Panc1 (cell line): ENCODE measurements around the gene HES2. TPM values are rescaled to one million over a fixed set of nuclear protein-coding genes. Genes with fewer than 3 reads are reported as not detected.

Experiments
- ATAC-seq: fragments of 200-7000 bp; cut with Tn5 transposase; 2 replicates; pipeline ENCODE4 v1.9.1; 2020; ENCODE audit warnings: mild to moderate bottlenecking, moderate library complexity
- BruUV-seq: library from RNA; stranded (reverse); fragments of 400-500 nt; replicated peaks from 2 replicates; lab custom pipeline; 2021; lab: Mats Ljungman, UMichigan
- CTCF ChIA-PET: fragments of 300-600 bp; sonication (Branson Sonifier 250); formaldehyde crosslinking; loops from one replicate; lab custom pipeline; 2022; ENCODE audit warnings: antibody characterized with exemption; lab: Charles Lee
- POLR2A ChIA-PET: fragments of 300-600 bp; sonication (Branson Sonifier 250); formaldehyde crosslinking; loops from one replicate; lab custom pipeline; 2022; ENCODE audit warnings: antibody characterized with exemption; lab: Charles Lee
- DNase-seq: peaks from one replicate; pipeline ENCODE4 v3.0.0-alpha.2; 2010; ENCODE audit warnings: low read depth, low spot score
- H3K27ac ChIP-seq: 2 replicates; pipeline ENCODE4 v1.5.1; 2011; ENCODE audit warnings: mild to moderate bottlenecking, low read length, inconsistent platforms
- H3K27me3 ChIP-seq: fragments of 200-500 bp; sonication (Bioruptor generic); 2 replicates; pipeline ENCODE4 v1.6.0; 2014; ENCODE audit warnings: low read length, inconsistent platforms; ENCODE audit not compliant: control insufficient read depth, insufficient read depth
- H3K36me3 ChIP-seq: fragments of 200-500 bp; sonication (Bioruptor generic); 2 replicates; pipeline ENCODE4 v1.5.1; 2014; ENCODE audit warnings: inconsistent platforms, mild to moderate bottlenecking, low read length, moderate library complexity; ENCODE audit not compliant: control insufficient read depth, insufficient read depth
- H3K4me1 ChIP-seq: 2 replicates; pipeline ENCODE4 v1.5.1; 2011; ENCODE audit warnings: inconsistent platforms, mild to moderate bottlenecking, low read length, moderate library complexity; ENCODE audit not compliant: control insufficient read depth, insufficient read depth
- H3K4me3 ChIP-seq, 2 experiments: 2 replicates each; pipeline ENCODE4 v1.5.1; 2011 to 2012; ENCODE audit warnings: low read depth in 2 of 2, low read length in 2 of 2, mild to moderate bottlenecking in 2 of 2, inconsistent platforms in 1 of 2, moderate library complexity in 1 of 2
- H3K9me3 ChIP-seq: fragments of 200-500 bp; sonication (Bioruptor generic); 2 replicates; pipeline ENCODE4 v1.5.1; 2014; ENCODE audit warnings: low read depth, mild to moderate bottlenecking, inconsistent platforms, low read length, moderate library complexity; ENCODE audit not compliant: control insufficient read depth, insufficient read depth
- CTCF ChIP-seq: fragments of 450-650 bp; IDR thresholded peaks from 2 replicates; pipeline ENCODE4 v1.5.1; 2017; ENCODE audit warnings: mild to moderate bottlenecking
- POLR2AphosphoS5 ChIP-seq: IDR thresholded peaks from 2 replicates; pipeline ENCODE4 v1.6.1; 2012; ENCODE audit warnings: mild to moderate bottlenecking, low read depth, low read length, moderate library complexity
- REST ChIP-seq, 2 experiments: IDR thresholded peaks; 2 replicates each; pipeline ENCODE4 v1.6.1; 2011 to 2012; ENCODE audit warnings: low read depth in 2 of 2, control low read depth in 1 of 2, low read length in 1 of 2, mild to moderate bottlenecking in 1 of 2, moderate library complexity in 1 of 2; ENCODE audit not compliant: insufficient read depth in 1 of 2
- SIN3A ChIP-seq: IDR thresholded peaks from 2 replicates; pipeline ENCODE4 v1.6.1; 2012; ENCODE audit warnings: low read depth, mild to moderate bottlenecking, low read length, moderate library complexity, borderline replicate concordance; ENCODE audit not compliant: insufficient read depth
- TCF7L2 ChIP-seq: IDR thresholded peaks from 2 replicates; pipeline ENCODE4 v1.6.1; 2011; ENCODE audit warnings: mild to moderate bottlenecking, low read depth, low read length, inconsistent platforms
- in situ Hi-C: cut with HindIII; loops from 2 replicates; pipeline ENCODE4 v1.10.0; 2016; ENCODE audit warnings: low sequenced_read_pairs, low pct_unique_long_range_greater_than_20kb
- intact Hi-C: fragments of 100-400 bp; cut with micrococcal nuclease; formaldehyde crosslinking; loops from one replicate; pipeline ENCODE4 v1.10.0; 2022; ENCODE audit not compliant: unreplicated experiment
- total RNA-seq: library from RNA; stranded (reverse); gene quantifications from one replicate; pipeline ENCODE4 v1.2.1, GENCODE V29; 2021; ENCODE audit not compliant: unreplicated experiment

The HES2 gene
- total RNA-seq, 1 experiment from 2014 or later: 11.1 TPM

GRCh38 chr1:6426277-6426971, 6.7 kb upstream of the HES2 start:
- no peak overlapping the region for H3K27ac ChIP-seq

GRCh38 chr1:6425658-6426057, 5.9 kb upstream of the HES2 start:
- CTCF ChIA-PET: interaction anchor here (0.6 to 1.6 kb wide), 3 partner anchors 12 to 79 kb away, joined by 3 to 35 read pairs (median 9); no protein-coding TSS in a partner anchor

More at GRCh38 chr1:6426277-6426971, 6.7 kb upstream of the HES2 start:
- DNase-seq (no peak), ATAC-seq (no peak)
- Histone ChIP-seq H3K4me1 (peaks cover 26% of the 10 kb centered on the region), H3K27me3 (no peaks in the 10 kb centered on the region), H3K9me3 (no peaks in the 10 kb centered on the region), H3K4me3 (no peak overlapping the region), H3K36me3 (no peaks in the 10 kb centered on the region; the same call in 1 of the 2 replicates)
- in situ Hi-C loops: no loop called here
- ChIA-PET CTCF (interaction anchor here (0.5 to 1.6 kb wide), 4 partner anchors 11 to 180 kb away, joined by 4 to 35 read pairs (median 8); partner anchors contain the start of gene ACOT7), POLR2A (interaction anchor here (1.1 kb wide), 1 partner anchor 60 kb away, joined by 3 read pairs; no protein-coding TSS in a partner anchor)
- intact Hi-C loops: no loop called here
- TF ChIP-seq SIN3A (no peak), CTCF (no peak), POLR2AphosphoS5 (no peak), TCF7L2 (no peak), REST (IDR thresholded peaks at IDR 0.05; ENCODE audit: insufficient read depth in 1 of 2, low read depth in 2 of 2, low read length in 1 of 2) (no peak)
- BruUV-seq: no TSS peak

More at GRCh38 chr1:6425658-6426057, 5.9 kb upstream of the HES2 start:
- Histone ChIP-seq H3K36me3 (no peaks in the 10 kb centered on the region; the same call in 1 of the 2 replicates), H3K27me3 (no peaks in the 10 kb centered on the region), H3K4me1 (peaks cover 26% of the 10 kb centered on the region), H3K27ac (no peak overlapping the region), H3K4me3 (no peak overlapping the region), H3K9me3 (no peaks in the 10 kb centered on the region)
- BruUV-seq: no TSS peak
- TF ChIP-seq TCF7L2 (no peak), POLR2AphosphoS5 (no peak)
- ATAC-seq (no peak), DNase-seq (no peak)
- in situ Hi-C loops (no loop called here), intact Hi-C loops (no loop called here)
- POLR2A ChIA-PET: interaction anchor here (1.1 kb wide), 1 partner anchor 59 kb away, joined by 3 read pairs; no protein-coding TSS in a partner anchor
